ENCODE results near the gene MAIP1.

The MAIP1 gene

DNA sequence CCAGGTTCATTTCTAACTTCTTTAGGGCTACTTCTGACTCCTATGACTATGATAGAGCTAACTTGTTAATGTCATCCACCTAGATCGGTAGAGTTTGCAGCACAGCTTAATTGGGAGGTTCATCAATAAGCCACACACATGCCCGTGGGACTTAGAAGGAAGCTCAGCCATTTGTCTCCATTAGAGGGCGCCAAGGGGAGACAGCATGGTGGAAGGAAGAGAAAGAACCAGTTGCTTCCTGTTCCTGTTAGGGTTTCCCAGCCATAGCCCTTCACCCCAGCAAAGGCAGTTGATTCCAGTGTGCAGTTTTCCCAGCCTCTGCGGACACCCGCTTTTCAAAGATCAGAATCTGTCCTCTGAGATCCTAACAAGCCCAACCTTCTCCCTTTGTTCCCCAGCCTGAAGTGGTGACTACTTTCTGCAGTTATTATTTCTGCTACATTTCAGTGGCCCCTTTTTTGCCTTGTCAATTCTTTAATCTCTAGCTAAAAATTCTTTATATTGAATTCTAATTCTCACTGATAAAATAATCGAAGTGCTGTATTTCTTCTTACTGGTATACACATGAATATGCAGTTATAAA lies 30.3 kb downstream of the MAIP1 start:
- Histone ChIP-seq H3K4me3 (ENCODE audit: insufficient read depth, low read depth, low read length) (no peak overlapping the region), H3K27me3 (ENCODE audit: control insufficient read depth, insufficient read depth, low read length, poor library complexity, severe bottlenecking) (no peaks in the 10 kb centered on the region), H3K27ac (ENCODE audit: insufficient read depth, low read depth, low read length, poor library complexity, severe bottlenecking) (no peak overlapping the region), H3K4me1 (ENCODE audit: control insufficient read depth, insufficient read depth, low read length) (peaks cover 9% of the 10 kb centered on the region), H3K36me3 (ENCODE audit: control insufficient read depth, insufficient read depth, low read length) (no peaks in the 10 kb centered on the region), H3K9me3 (ENCODE audit: control insufficient read depth, low read length) (no peaks in the 10 kb centered on the region)
- WGBS, 2 experiments: 68 to 73% methylated on average over 5 of the region's 6 CpGs

DNA sequence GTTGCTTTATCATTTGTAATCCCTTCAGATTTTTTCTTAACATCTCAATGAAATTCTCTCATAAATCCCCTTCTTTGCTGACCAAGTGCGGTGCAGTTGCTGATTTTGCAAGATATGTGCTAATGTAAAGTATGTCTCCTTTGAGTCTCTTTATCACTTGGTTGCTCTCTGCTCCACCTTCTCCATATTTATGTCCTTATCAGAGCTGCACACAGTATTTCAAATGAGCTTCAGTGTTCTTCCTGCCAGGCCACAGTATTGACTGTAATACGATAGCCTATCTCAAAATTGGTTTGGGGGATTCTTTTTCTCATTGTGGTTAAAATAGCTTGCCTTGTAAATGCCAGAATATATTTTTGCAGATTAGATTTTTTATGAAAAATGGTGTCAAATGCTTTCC lies 32.2 kb downstream of the MAIP1 start:
- WGBS, 2 experiments: 94 to 100% methylated on average over 1 to 2 of the region's 2 CpGs
- Histone ChIP-seq H3K4me3 (ENCODE audit: insufficient read depth, low read depth, low read length) (no peak overlapping the region), H3K27ac (ENCODE audit: insufficient read depth, low read depth, low read length, poor library complexity, severe bottlenecking) (no peak overlapping the region), H3K27me3 (ENCODE audit: control insufficient read depth, insufficient read depth, low read length, poor library complexity, severe bottlenecking) (no peaks in the 10 kb centered on the region), H3K9me3 (ENCODE audit: control insufficient read depth, low read length) (no peaks in the 10 kb centered on the region), H3K36me3 (ENCODE audit: control insufficient read depth, insufficient read depth, low read length) (no peaks in the 10 kb centered on the region), H3K4me1 (ENCODE audit: control insufficient read depth, insufficient read depth, low read length) (peaks cover 7% of the 10 kb centered on the region)

DNA sequence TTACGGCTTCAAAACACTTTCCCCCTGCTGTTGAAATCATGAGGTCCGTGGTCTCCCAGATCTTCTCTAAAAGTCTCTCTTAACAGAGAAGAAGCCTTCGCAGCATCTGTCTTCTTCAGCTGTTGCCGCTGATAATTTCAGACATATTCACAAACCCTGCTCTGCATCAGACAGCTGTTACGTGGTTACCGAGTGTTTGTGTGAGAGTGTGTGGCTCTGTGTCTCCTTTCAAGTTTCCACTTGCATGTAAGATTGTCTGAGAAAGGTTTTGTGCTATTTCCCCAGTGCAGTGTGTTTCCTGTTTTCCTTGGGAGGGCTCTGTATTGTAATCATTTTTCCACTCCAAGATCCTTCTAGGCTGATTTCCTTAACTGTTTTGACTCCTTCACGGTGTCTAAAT lies 32.8 kb downstream of the MAIP1 start:
- WGBS, 2 experiments: 86 to 87% methylated on average over 7 of the region's 7 CpGs
- Histone ChIP-seq H3K4me1 (ENCODE audit: control insufficient read depth, insufficient read depth, low read length) (peaks cover 4% of the 10 kb centered on the region), H3K27ac (ENCODE audit: insufficient read depth, low read depth, low read length, poor library complexity, severe bottlenecking) (no peak overlapping the region), H3K36me3 (ENCODE audit: control insufficient read depth, insufficient read depth, low read length) (no peaks in the 10 kb centered on the region), H3K4me3 (ENCODE audit: insufficient read depth, low read depth, low read length) (no peak overlapping the region), H3K9me3 (ENCODE audit: control insufficient read depth, low read length) (no peaks in the 10 kb centered on the region), H3K27me3 (ENCODE audit: control insufficient read depth, insufficient read depth, low read length, poor library complexity, severe bottlenecking) (no peaks in the 10 kb centered on the region)

DNA sequence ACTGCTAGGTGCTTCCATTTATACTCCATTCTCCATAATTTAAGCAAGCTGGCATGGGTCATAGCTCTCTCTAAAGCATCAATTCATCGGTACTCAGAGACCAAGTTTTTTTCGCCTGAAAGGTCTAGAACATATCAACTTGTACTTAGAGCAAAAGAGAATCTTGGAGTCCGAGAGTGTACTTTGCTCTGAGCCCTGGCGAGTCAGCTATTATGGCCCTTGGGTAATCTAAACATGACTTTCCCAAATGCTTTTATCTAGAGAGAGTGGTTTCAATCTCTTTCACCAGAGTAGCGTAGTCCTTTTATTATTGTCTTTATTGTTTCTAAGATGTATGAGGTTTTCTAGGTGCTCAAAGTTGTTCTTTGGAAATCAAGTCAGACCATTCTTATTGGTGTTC lies 34.4 kb downstream of the MAIP1 start:
- H3K27ac ChIP-seq (ENCODE audit: insufficient read depth, low read depth, low read length, poor library complexity, severe bottlenecking): no peak overlapping the region

DNA sequence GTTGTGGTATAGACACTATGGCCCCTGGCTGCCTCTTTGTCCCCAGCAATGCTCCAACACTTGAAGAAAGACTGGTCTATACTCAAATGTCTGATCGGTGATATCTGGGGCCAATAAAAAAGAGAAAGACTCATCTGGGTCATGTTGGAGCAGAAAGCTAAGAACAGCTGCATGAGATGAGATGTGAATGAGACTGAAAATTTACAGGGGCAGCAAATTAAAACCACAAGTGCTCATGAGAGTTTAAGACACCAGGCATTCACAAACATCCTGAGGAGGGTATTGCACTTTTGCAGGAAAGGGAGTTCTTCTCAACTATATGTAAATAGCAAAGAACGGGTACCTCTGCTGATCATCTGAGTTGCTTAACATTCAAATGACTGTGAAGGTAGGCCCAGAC lies 36.3 kb downstream of the MAIP1 start:
- H3K9me3 ChIP-seq (ENCODE audit: control insufficient read depth, low read length): no peaks in the 10 kb centered on the region
- no peaks in the 10 kb centered on the region for H3K36me3 ChIP-seq (ENCODE audit: control insufficient read depth, insufficient read depth, low read length)
- H3K27ac ChIP-seq (ENCODE audit: insufficient read depth, low read depth, low read length, poor library complexity, severe bottlenecking): no peak overlapping the region
- H3K4me3 ChIP-seq (ENCODE audit: insufficient read depth, low read depth, low read length): no peak overlapping the region
- 89 to 95% methylated on average over 2 of the region's 2 CpGs for WGBS, 2 experiments
- no peaks in the 10 kb centered on the region for H3K27me3 ChIP-seq (ENCODE audit: control insufficient read depth, insufficient read depth, low read length, poor library complexity, severe bottlenecking)
- H3K4me1 ChIP-seq (ENCODE audit: control insufficient read depth, insufficient read depth, low read length): peaks cover 4% of the 10 kb centered on the region

More for the DNA sequence above, 34.4 kb downstream of the MAIP1 start:
- WGBS, 2 experiments: 93 to 96% methylated on average over 5 of the region's 5 CpGs
- no peaks in the 10 kb centered on the region for H3K9me3 ChIP-seq (ENCODE audit: control insufficient read depth, low read length)
- no peak overlapping the region for H3K4me3 ChIP-seq (ENCODE audit: insufficient read depth, low read depth, low read length)
- H3K27me3 ChIP-seq (ENCODE audit: control insufficient read depth, insufficient read depth, low read length, poor library complexity, severe bottlenecking): no peaks in the 10 kb centered on the region
- no peaks in the 10 kb centered on the region for H3K36me3 ChIP-seq (ENCODE audit: control insufficient read depth, insufficient read depth, low read length)
- peaks cover 4% of the 10 kb centered on the region for H3K4me1 ChIP-seq (ENCODE audit: control insufficient read depth, insufficient read depth, low read length)

DNA sequence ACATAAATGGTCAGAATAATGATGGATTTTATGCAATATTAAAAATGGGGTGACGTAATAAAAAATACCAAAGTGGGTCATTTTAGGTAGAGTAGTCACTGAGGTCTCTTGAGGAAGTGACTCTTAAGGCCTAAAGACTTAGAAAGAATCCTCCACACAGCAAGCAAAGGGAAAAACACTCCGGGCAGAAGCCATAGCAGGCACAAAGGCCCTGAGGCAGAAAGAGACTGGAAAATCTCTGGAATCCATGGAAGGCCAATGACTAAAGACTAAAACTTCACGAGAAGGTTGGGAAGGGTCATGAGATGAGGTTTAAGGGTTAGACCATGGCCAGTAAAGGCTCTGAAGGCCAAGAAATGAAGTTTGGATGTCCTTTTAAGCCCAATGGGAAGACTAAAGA lies 36.9 kb downstream of the MAIP1 start:
- no peaks in the 10 kb centered on the region for H3K9me3 ChIP-seq (ENCODE audit: control insufficient read depth, low read length)
- H3K27me3 ChIP-seq (ENCODE audit: control insufficient read depth, insufficient read depth, low read length, poor library complexity, severe bottlenecking): no peaks in the 10 kb centered on the region
- WGBS, 2 experiments: 96% methylated on average over 3 of the region's 3 CpGs
- H3K36me3 ChIP-seq (ENCODE audit: control insufficient read depth, insufficient read depth, low read length): no peaks in the 10 kb centered on the region
- H3K4me1 ChIP-seq (ENCODE audit: control insufficient read depth, insufficient read depth, low read length): peaks cover 4% of the 10 kb centered on the region
- H3K4me3 ChIP-seq (ENCODE audit: insufficient read depth, low read depth, low read length): no peak overlapping the region
- H3K27ac ChIP-seq (ENCODE audit: insufficient read depth, low read depth, low read length, poor library complexity, severe bottlenecking): no peak overlapping the region

DNA sequence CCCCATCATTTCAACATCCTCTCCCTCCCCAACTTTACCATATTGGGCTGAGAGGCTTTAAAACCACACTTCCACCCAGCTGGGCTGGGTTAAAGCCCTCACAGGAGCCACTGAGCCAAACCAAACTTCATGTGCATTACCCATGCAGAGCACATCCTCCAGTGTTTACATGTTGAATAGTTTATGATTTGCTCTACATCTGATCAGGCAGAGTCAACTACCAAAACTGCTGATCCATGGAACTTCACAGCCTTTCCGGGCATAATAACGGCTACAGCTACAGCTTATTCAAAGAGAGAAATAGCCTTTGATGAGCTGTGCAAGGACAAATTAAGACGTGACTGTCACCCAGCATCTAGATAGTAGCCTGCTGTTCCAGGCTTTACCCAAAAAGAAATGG lies 39.0 kb downstream of the MAIP1 start:
- H3K27ac ChIP-seq (ENCODE audit: insufficient read depth, low read depth, low read length, poor library complexity, severe bottlenecking): no peak overlapping the region
- H3K4me1 ChIP-seq (ENCODE audit: control insufficient read depth, insufficient read depth, low read length): no peaks in the 10 kb centered on the region
- no peaks in the 10 kb centered on the region for H3K36me3 ChIP-seq (ENCODE audit: control insufficient read depth, insufficient read depth, low read length)
- no peak overlapping the region for H3K4me3 ChIP-seq (ENCODE audit: insufficient read depth, low read depth, low read length)
- no peaks in the 10 kb centered on the region for H3K9me3 ChIP-seq (ENCODE audit: control insufficient read depth, low read length)
- 93 to 97% methylated on average over 3 of the region's 3 CpGs for WGBS, 2 experiments
- no peaks in the 10 kb centered on the region for H3K27me3 ChIP-seq (ENCODE audit: control insufficient read depth, insufficient read depth, low read length, poor library complexity, severe bottlenecking)

DNA sequence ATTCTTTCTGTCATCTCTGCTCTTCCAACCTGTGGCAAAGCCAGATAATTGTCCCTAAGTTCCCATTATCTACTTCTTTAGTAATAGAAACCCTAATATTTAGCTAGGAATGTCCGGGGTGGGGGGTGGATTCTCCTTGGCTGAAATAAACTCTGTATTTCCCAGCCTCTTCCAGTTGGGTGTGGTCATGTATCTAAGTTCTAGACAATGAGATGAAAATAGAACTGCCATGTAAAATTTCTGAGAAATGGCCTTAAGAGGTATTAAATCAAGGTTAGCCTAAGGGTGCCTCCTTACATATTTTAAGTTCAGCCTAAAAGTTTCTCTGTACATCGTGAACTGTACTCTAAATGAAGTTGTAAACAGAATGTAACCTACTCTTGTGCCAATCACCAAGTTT lies 39.5 kb downstream of the MAIP1 start:
- H3K27me3 ChIP-seq (ENCODE audit: control insufficient read depth, insufficient read depth, low read length, poor library complexity, severe bottlenecking): no peaks in the 10 kb centered on the region
- no peak overlapping the region for H3K27ac ChIP-seq (ENCODE audit: insufficient read depth, low read depth, low read length, poor library complexity, severe bottlenecking)
- H3K4me3 ChIP-seq (ENCODE audit: insufficient read depth, low read depth, low read length): no peak overlapping the region
- no peaks in the 10 kb centered on the region for H3K4me1 ChIP-seq (ENCODE audit: control insufficient read depth, insufficient read depth, low read length)
- H3K9me3 ChIP-seq (ENCODE audit: control insufficient read depth, low read length): no peaks in the 10 kb centered on the region
- no peaks in the 10 kb centered on the region for H3K36me3 ChIP-seq (ENCODE audit: control insufficient read depth, insufficient read depth, low read length)
- WGBS, 2 experiments: 90 to 100% methylated on average over 1 to 2 of the region's 2 CpGs

DNA sequence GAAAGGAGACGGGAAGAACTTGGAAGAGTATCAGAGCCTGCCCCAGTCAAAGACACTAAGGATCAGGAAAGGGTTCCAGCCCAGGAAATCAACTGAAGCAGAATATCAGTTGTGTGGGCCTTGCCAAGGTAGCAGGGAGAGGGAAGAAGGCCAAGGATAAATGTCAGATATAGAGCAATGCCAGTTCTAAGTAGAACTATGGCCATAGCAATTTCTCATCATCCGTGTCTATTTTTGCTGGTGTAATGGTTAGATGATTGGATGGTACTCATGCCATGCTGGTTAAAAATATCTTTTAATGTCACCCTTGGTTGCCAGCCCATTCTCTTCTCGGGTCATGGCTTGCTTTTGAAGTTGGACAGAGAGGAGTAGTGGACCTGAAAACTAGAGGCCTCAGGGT lies 41.9 kb downstream of the MAIP1 start:
- WGBS, 2 experiments: 89 to 90% methylated on average over 3 of the region's 3 CpGs

DNA sequence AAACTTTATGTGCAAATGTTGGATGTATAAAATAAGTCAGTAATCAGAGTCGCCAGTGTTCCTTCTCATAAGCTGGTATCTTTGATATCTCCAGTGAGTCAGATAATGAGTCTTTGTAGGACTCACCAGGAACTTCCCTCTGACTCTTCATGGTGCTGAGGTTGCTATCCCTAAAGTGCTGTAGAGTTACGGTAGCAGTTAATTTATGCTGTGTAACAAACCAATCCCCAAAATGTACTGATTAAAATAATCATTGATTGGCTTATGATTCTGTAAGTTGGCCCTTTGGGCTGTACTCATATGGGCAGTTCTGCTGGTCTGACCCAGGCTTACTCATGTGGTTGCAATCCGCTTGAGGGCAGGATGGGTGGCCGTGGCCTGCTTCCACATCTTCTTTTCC lies 43.8 kb downstream of the MAIP1 start:
- Histone ChIP-seq H3K27me3 (ENCODE audit: control insufficient read depth, insufficient read depth, low read length, poor library complexity, severe bottlenecking) (no peaks in the 10 kb centered on the region), H3K4me3 (ENCODE audit: insufficient read depth, low read depth, low read length) (no peak overlapping the region), H3K9me3 (ENCODE audit: control insufficient read depth, low read length) (no peaks in the 10 kb centered on the region), H3K27ac (ENCODE audit: insufficient read depth, low read depth, low read length, poor library complexity, severe bottlenecking) (no peak overlapping the region), H3K36me3 (ENCODE audit: control insufficient read depth, insufficient read depth, low read length) (no peaks in the 10 kb centered on the region), H3K4me1 (ENCODE audit: control insufficient read depth, insufficient read depth, low read length) (peaks cover 16% of the 10 kb centered on the region)
- 93 to 95% methylated on average over 3 to 4 of the region's 4 CpGs for WGBS, 2 experiments

More for the DNA sequence above, 41.9 kb downstream of the MAIP1 start:
- Histone ChIP-seq H3K9me3 (ENCODE audit: control insufficient read depth, low read length) (no peaks in the 10 kb centered on the region), H3K4me3 (ENCODE audit: insufficient read depth, low read depth, low read length) (no peak overlapping the region), H3K27me3 (ENCODE audit: control insufficient read depth, insufficient read depth, low read length, poor library complexity, severe bottlenecking) (no peaks in the 10 kb centered on the region), H3K4me1 (ENCODE audit: control insufficient read depth, insufficient read depth, low read length) (peaks cover under 1% of the 10 kb centered on the region), H3K27ac (ENCODE audit: insufficient read depth, low read depth, low read length, poor library complexity, severe bottlenecking) (no peak overlapping the region), H3K36me3 (ENCODE audit: control insufficient read depth, insufficient read depth, low read length) (no peaks in the 10 kb centered on the region)
